ACHN (cell line): Measurements from ENCODE around the gene UBQLN3.
A peak's percentile ranks its signal among the peaks of the same experiment; 100 is the strongest.

Experiments used
- DNase-seq: peaks from one replicate; pipeline ENCODE4 v3.0.0-alpha.2; 2015
- in situ Hi-C: cut with HindIII; loops from 2 replicates; pipeline ENCODE4 v1.10.0; 2017; ENCODE audit warnings: low sequenced_read_pairs, low pct_ligation_motif_present, low pct_unique_long_range_greater_than_20kb

Gene UBQLN3

DNA sequence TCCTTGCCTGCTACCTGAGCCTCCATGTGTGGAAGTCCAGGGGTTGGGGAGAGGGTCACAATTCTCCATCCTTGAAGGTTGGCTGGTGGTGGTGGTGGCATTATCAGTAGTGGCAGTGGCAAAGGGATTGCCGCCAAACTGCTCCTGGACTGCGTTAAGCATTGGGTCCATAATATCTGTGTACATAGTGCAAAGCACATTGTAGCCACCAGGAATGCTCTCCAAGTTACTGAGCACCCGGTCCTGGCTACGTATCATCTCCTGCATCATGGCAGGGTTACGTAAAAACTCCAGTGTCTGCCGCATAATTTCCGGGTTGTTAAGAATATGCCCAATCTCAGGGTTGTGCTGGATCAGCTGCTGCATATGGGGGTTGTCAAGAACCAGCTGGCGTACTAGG is 1.2 kb downstream of the UBQLN3 start:
- DNase-seq: no peak
- in situ Hi-C loops: no loop called here

GRCh38 chr11:5507933-5508305 is 1.8 kb downstream of the UBQLN3 start:
- no peak for DNase-seq
- in situ Hi-C loops: no loop called here

DNA sequence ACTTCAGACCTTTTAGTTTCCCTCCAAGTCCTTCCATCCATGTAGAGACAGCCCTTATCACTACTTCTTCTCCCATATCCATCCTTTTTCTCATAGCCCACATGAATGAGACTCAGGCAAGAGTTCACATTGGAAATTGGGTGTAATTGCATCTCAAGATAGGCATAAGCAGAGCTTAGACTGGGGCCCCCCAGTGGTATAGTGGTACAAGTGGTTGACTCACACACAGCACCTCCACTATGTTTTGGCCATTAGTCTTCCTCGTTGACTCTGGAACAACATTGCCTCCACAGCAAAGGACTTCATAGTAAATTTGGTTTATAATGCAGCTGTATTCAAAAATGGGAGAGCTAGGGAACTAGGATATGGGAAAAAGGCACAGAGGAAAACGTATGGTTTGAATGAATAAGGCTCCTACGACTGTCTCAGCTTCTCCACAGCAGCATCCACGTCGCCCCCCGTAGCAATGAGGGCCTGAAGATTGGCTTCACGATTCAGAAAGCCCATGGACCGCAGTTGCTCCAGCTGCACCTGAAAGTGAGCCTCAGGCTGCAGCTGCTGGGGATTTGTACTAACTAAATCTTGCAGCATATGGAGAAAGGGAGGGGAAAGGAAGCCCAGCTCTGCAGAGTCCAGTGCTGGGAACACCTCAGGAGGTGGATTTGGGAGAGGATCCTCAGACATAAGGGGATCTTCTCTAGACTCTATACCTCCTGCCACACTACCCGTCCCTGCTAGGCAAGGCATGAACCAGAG is 2.4 kb downstream of the UBQLN3 start:
- no peak for DNase-seq
- in situ Hi-C loops: no loop called here

DNA sequence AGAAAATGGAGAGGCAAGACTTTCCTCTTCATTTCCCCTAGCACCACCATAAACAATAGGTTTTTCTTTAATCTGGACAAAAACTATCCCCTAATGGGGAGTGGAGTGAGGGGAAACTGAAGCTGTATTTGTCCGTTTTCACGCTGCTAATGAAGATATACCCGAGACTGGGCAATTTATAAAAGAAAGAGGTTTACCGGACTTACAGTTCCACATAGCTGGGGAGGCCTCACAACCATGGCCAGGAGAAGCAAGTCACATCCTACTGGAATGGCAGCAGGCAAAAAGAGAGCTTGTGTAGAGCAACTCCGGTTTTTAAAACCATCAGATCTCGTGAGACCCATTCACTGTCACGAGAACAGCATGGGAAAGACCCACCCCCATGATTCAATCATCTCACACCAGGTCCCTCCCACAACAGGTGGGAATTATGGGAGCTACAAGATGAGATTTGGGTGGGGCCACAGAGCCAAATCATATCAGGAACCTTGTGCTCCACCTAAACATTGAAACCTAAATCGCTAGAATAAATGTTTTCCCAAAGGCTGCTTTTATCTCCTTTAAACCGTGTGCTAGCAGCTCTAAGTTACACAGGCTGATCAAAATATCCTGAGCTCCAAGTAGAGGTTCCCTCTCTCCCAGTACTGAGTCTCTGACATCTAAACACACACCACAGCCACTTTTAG is 4.3 kb downstream of the UBQLN3 start:
- in situ Hi-C loops: no loop called here
- DNase-seq: no peak

- DNase-seq: no peak
- in situ Hi-C loops: no loop called here
Measured at GRCh38 chr11:5504403-5504921, 5.3 kb downstream of the UBQLN3 start.

DNA sequence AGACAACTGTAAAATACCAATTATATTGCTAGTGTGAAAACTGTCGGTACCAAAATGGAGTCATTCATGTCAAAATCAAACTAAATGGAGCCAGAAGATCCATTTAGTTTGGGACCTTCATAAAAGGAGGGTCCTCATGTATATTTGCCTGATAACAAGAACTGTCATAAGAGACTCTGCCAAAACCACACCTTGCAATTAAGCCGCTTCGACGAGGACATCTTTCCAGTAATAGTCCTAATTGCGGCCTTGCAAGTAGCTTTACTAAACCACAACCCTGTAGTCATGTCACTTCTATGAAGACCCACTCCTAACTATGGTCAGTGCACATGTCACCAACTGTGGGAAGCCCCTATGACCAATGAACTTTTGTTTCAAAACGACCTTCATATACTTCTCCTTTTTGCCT is 9.4 kb downstream of the UBQLN3 start:
- no peak for DNase-seq
- in situ Hi-C loops: no loop called here

GRCh38 chr11:5499671-5500070 is 10.1 kb downstream of the UBQLN3 start:
- in situ Hi-C loops: no loop called here
- no peak for DNase-seq

DNA sequence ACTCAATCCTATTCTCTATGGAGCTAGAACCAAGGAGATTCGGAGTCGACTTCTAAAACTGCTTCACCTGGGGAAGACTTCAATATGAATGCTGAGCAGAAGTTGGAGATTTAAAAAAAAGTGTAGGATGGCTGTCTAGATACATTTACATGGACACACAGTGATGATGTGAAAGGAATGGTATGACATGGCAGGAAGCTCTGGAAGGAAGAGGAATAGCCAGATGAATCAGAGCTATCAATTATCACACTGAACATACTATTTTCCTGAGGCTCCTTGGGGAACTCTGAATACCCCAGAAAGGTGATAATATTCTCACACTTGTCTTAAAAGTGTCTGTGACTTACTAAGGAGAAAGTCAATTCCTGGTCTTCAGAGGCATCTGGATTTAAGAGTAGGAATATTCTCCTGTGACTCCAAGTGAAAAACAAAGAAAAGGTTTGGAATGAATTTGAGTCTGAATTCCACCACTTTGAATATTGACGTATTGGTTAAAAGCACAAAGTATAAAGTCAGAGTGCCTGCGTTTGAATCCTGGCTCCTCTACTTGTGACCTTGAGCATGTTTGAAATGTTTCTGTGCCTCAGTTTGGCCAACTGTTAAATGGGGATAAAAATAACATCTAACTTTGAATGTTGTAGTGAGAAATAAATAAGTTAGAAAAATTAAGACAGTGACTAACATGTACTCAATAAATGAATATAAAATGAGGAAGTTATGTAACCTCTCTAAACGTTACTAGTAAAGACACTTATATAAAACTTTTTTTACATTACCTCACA is 20.0 kb downstream of the UBQLN3 start:
- in situ Hi-C loops: no loop called here
- no peak for DNase-seq

DNA sequence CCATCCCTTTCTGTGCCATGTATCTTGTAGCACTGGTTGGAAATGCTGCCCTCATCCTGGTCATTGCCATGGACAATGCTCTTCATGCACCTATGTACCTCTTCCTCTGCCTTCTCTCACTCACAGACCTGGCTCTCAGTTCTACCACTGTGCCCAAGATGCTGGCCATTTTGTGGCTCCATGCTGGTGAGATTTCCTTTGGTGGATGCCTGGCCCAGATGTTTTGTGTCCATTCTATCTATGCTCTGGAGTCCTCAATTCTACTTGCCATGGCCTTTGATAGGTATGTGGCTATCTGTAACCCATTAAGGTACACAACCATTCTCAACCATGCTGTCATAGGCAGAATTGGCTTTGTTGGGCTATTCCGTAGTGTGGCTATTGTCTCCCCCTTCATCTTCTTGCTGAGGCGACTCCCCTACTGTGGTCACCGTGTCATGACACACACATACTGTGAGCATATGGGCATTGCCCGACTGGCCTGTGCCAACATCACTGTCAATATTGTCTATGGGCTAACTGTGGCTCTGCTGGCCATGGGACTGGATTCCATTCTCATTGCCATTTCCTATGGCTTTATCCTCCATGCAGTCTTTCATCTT is 20.9 kb downstream of the UBQLN3 start:
- in situ Hi-C loops: no loop called here
- DNase-seq: no peak

DNA sequence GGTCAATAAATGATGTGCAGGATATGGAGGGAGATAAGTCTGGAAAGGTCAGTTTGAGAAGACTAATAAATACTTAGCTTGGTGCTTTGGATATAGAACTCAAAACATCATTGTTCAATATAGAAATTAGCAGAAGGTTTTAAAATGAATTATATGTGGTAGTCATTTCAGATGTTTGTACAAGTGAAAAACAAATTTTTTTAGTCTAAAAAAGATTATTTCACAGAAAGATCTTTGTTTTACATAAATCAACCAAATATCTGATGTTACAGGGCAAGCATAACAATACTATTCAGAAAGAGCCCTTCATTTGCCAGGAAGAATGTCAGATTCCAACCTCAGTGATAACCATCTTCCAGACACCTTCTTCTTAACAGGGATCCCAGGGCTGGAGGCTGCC is 21.4 kb downstream of the UBQLN3 start, which contains the start of gene OR52D1:
Gene OR52D1 (plus strand): TSS at position 301 of the 400 bp plus-strand sequence. CDS start 22 bp downstream, at position 323.
- in situ Hi-C loops: no loop called here
- DNase-seq: no peak

GRCh38 chr11:5486421-5486820 is 23.3 kb downstream of the UBQLN3 start:
- in situ Hi-C loops: no loop called here
- DNase-seq: no peak

DNA sequence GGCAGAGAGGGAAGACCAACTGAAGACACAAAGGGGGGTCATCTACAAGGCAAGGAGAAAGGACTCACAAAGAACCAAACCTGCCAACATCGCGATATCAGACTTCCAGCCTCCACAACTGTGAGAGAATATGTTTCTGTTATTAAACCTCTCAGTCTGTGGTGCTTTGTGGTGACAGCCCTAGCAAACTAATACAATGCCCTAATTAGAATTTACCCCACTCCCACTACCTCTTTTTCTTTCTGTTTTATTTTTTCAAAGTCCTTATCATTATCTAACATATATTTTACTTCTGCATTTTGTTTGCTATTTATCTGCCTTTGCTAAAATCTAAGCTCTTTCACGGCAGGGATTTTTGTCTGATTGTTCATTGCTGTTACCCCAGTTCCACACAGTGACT is 23.8 kb downstream of the UBQLN3 start:
- in situ Hi-C loops: no loop called here
- DNase-seq: no peak

- DNase-seq: peak; percentile 50
- in situ Hi-C loops: no loop called here
Measured at GRCh38 chr11:5476186-5476819, 33.5 kb downstream of the UBQLN3 start.

GRCh38 chr11:5473921-5474320 is 35.8 kb downstream of the UBQLN3 start:
- no peak for DNase-seq
- in situ Hi-C loops: no loop called here

DNA sequence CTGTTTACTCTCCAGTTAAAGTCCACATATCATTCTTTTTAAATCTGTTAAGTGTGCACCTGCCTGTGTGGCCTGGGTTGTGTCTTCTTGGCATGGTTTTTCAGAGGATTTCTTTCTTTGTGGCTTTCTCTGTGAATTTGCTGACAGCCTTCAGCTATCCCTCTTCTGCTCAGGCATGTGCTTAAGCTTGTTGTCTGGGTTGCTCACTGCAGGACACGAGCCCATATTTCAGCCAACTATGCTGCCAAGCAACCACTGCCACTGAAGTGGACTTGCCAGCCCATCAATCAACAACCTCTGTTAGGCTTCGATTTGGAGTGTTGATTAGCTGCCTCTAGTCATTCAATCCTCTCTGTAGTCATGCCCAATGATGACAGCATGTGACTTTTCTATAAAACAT is 42.2 kb downstream of the UBQLN3 start:
- no peak for DNase-seq
- in situ Hi-C loops: no loop called here

GRCh38 chr11:5460983-5461621 is 48.7 kb downstream of the UBQLN3 start:
- in situ Hi-C loops: no loop called here
- DNase-seq: no peak
